HepG2 (cell line): ENCODE measurements around the gene RELB. TPM values are rescaled to one million over a fixed set of nuclear protein-coding genes. Genes with fewer than 3 reads are reported as not detected.

Source experiments
- ARNT2 ChIP-seq: sonication (generic); formaldehyde crosslinking; IDR thresholded peaks from 2 replicates; pipeline ENCODE4 v1.8.0; 2022; ENCODE audit warnings: mild to moderate bottlenecking, low read depth, missing genetic modification reagents, moderate library complexity
- BCL6 ChIP-seq: IDR thresholded peaks from 2 replicates; pipeline ENCODE4 v1.6.1; 2016; ENCODE audit warnings: missing genetic modification reagents, missing compliant biosample characterization
- BRCA1 ChIP-seq: sonication (generic); formaldehyde crosslinking; IDR thresholded peaks from 2 replicates; pipeline ENCODE4 v1.4.0; 2020; ENCODE audit warnings: missing genetic modification reagents
- CENPX ChIP-seq: sonication (generic); formaldehyde crosslinking; IDR thresholded peaks from 2 replicates; pipeline ENCODE4 v1.9.0; 2021; ENCODE audit warnings: mild to moderate bottlenecking, missing genetic modification reagents, moderate library complexity
- EED ChIP-seq: sonication (generic); formaldehyde crosslinking; IDR thresholded peaks from 2 replicates; pipeline ENCODE4 v1.5.0; 2020; ENCODE audit warnings: mild to moderate bottlenecking, missing genetic modification reagents
- MTF2 ChIP-seq: sonication (generic); formaldehyde crosslinking; IDR thresholded peaks from 2 replicates; pipeline ENCODE4 v1.5.0; 2020; ENCODE audit warnings: missing genetic modification reagents, borderline replicate concordance
- ZEB1 ChIP-seq: IDR thresholded peaks from 2 replicates; pipeline ENCODE4 v1.6.1; 2012; ENCODE audit warnings: mild to moderate bottlenecking, low read depth, inconsistent platforms; ENCODE audit not compliant: insufficient replicate concordance
- ZFX ChIP-seq: sonication (generic); formaldehyde crosslinking; IDR thresholded peaks from 2 replicates; pipeline ENCODE4 v1.4.0; 2020; ENCODE audit warnings: mild to moderate bottlenecking, low read depth, missing genetic modification reagents, moderate library complexity
- ZFYVE20 ChIP-seq: sonication (generic); formaldehyde crosslinking; IDR thresholded peaks from 2 replicates; pipeline ENCODE4 v1.8.0; 2023; ENCODE audit warnings: low read depth, mild to moderate bottlenecking, moderate library complexity, missing genetic modification reagents, borderline replicate concordance
- ZNF264 ChIP-seq: sonication (generic); formaldehyde crosslinking; IDR thresholded peaks from 2 replicates; pipeline ENCODE4 v1.4.0; 2020; ENCODE audit warnings: missing genetic modification reagents
- ZNF282 ChIP-seq: fragments of 450-650 bp; IDR thresholded peaks from 2 replicates; pipeline ENCODE4 v1.6.1; 2018; ENCODE audit not compliant: partially characterized antibody
- ZNF317 ChIP-seq: sonication (generic); formaldehyde crosslinking; IDR thresholded peaks from 2 replicates; pipeline ENCODE4 v1.5.0; 2020; ENCODE audit warnings: mild to moderate bottlenecking, missing genetic modification reagents
- ZNF33B ChIP-seq: sonication (generic); formaldehyde crosslinking; IDR thresholded peaks from 2 replicates; pipeline ENCODE4 v1.5.1; 2020; ENCODE audit warnings: mild to moderate bottlenecking, missing genetic modification reagents
- ZNF441 ChIP-seq: sonication (generic); formaldehyde crosslinking; IDR thresholded peaks from 2 replicates; pipeline ENCODE4 v1.7.0; 2021; ENCODE audit warnings: missing genetic modification reagents, borderline replicate concordance
- ZNF652 ChIP-seq: IDR thresholded peaks from 2 replicates; pipeline ENCODE4 v1.6.1; 2016; ENCODE audit warnings: low read depth, borderline replicate concordance
- ZNF703 ChIP-seq: sonication (generic); formaldehyde crosslinking; IDR thresholded peaks from 2 replicates; pipeline ENCODE4 v1.5.1; 2020; ENCODE audit warnings: missing genetic modification reagents, mild to moderate bottlenecking, moderate library complexity, borderline replicate concordance
- ZNF775 ChIP-seq: sonication (generic); formaldehyde crosslinking; IDR thresholded peaks from 2 replicates; pipeline ENCODE4 v1.4.0; 2020; ENCODE audit warnings: missing genetic modification reagents, mild to moderate bottlenecking, moderate library complexity, borderline replicate concordance
- ZSCAN29 ChIP-seq: sonication (generic); formaldehyde crosslinking; conservative IDR thresholded peaks from 2 replicates; pipeline ENCODE4 v1.4.0; 2020; ENCODE audit warnings: mild to moderate bottlenecking, missing genetic modification reagents
- polyA plus RNA-seq, 8 experiments: library from polyadenylated mRNA; depleted of rRNA in 3 of 8; stranded (reverse) in 7 of 8; unstranded in 1 of 8; fragments of >200 nt; fragmentation: Illumina TruSeq in 4 of 8; extraction: Trizol in 4 of 8; gene quantifications; 2 replicates each; pipeline versions ENCODE4 v1.2.1 to v1.2.3, GENCODE V29; 2011 to 2016; ENCODE audit warnings: low read depth in 4 of 8, missing spikeins in 1 of 8, mixed read lengths in 1 of 8; ENCODE audit not compliant: insufficient read depth in 1 of 8
- total RNA-seq, 5 experiments: library from RNA; depleted of rRNA; stranded (reverse); fragments of >200 nt; fragmentation: Illumina TruSeq; extraction: Trizol; gene quantifications; 2 replicates each; pipeline ENCODE4 v1.2.3, GENCODE V29; 2016; ENCODE audit warnings: low read depth in 1 of 5
- TF ChIP-seq, protein P1 (sequence below): IDR thresholded peaks from 2 replicates; pipeline ENCODE4 v1.6.1; 2012; ENCODE audit warnings: low read length, improper control_type of control experiment
- TF ChIP-seq, protein P2 (sequence below): IDR thresholded peaks from 2 replicates; pipeline ENCODE4 v1.6.1; 2016; ENCODE audit warnings: missing compliant biosample characterization, missing genetic modification reagents, borderline replicate concordance
- TF ChIP-seq, protein P3 (sequence below): sonication (generic); IDR thresholded peaks from 2 replicates; pipeline ENCODE4 v1.6.1; 2016; ENCODE audit warnings: low read depth, borderline replicate concordance
- TF ChIP-seq, protein P4 (sequence below): sonication (generic); formaldehyde crosslinking; conservative IDR thresholded peaks from 2 replicates; pipeline ENCODE4 v1.4.0; 2020; ENCODE audit warnings: missing genetic modification reagents

Gene RELB
- total and polyA plus RNA-seq, 2 of the 13 experiments (the other 11 are each of a cell fraction or from before 2014, with no cell fraction given): 1.9 to 3.5 TPM

DNA sequence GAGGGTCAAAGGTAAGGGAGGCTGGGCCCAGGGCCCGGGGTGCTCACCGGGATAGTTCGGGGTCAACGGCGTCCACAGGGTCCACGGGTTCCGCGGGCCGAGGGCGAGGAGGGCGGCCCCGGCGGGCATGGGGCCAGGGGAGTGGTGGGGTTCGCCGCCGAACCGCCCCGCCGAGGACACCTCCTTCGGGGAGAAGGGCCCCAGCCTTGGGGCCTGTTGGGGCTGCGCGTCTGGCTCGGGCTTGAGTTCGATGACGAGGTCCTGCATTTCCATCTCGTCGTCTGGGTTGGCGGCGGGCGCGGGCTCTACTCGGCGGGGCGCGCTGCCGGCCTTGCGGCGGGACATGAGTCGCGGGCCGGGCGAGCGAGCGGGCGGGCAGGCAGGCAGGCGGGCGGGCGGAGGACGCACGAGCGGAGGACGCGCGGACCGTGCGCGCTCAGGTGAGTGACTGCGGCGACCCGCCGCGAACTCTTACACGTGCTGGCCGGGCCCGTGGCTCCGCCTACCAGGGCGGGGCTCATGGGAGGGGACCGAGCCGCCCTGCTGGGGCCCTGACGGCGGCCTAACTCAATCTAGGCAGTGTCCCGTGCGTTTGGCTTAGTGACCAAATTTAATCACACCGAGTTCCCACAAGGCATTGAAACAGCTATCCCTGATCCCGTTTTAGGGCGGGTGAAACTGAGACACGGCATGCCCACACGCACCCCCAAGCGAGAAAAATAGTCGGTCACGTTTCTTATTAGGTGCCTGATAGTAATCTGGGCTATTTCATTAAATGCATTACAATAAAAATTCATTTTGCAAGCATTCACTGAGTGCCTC is 75.0 kb downstream of the RELB start, which contains the start of gene ZNF296 (continued):
- TF ChIP-seq, protein P1, sequence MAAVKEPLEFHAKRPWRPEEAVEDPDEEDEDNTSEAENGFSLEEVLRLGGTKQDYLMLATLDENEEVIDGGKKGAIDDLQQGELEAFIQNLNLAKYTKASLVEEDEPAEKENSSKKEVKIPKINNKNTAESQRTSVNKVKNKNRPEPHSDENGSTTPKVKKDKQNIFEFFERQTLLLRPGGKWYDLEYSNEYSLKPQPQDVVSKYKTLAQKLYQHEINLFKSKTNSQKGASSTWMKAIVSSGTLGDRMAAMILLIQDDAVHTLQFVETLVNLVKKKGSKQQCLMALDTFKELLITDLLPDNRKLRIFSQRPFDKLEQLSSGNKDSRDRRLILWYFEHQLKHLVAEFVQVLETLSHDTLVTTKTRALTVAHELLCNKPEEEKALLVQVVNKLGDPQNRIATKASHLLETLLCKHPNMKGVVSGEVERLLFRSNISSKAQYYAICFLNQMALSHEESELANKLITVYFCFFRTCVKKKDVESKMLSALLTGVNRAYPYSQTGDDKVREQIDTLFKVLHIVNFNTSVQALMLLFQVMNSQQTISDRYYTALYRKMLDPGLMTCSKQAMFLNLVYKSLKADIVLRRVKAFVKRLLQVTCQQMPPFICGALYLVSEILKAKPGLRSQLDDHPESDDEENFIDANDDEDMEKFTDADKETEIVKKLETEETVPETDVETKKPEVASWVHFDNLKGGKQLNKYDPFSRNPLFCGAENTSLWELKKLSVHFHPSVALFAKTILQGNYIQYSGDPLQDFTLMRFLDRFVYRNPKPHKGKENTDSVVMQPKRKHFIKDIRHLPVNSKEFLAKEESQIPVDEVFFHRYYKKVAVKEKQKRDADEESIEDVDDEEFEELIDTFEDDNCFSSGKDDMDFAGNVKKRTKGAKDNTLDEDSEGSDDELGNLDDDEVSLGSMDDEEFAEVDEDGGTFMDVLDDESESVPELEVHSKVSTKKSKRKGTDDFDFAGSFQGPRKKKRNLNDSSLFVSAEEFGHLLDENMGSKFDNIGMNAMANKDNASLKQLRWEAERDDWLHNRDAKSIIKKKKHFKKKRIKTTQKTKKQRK: no peak
- TF ChIP-seq BRCA1 (CRISPR knock-in tag): no peak
- peak; percentile 93 for TF ChIP-seq ARNT2 (CRISPR knock-in tag)
- 0 out of 2 replicates have a peak, but pooled peaks have one; percentile 20 for TF ChIP-seq ZFYVE20 (CRISPR knock-in tag)
- TF ChIP-seq ZNF317 (CRISPR knock-in tag): no peak
- no peak for TF ChIP-seq ZNF282
- TF ChIP-seq ZNF33B (CRISPR knock-in tag): no peak
- TF ChIP-seq, protein P2, sequence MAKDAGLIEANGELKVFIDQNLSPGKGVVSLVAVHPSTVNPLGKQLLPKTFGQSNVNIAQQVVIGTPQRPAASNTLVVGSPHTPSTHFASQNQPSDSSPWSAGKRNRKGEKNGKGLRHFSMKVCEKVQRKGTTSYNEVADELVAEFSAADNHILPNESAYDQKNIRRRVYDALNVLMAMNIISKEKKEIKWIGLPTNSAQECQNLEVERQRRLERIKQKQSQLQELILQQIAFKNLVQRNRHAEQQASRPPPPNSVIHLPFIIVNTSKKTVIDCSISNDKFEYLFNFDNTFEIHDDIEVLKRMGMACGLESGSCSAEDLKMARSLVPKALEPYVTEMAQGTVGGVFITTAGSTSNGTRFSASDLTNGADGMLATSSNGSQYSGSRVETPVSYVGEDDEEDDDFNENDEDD (CRISPR knock-in tag): peak; percentile 84; the same call in 1 of the 2 replicates
- TF ChIP-seq ZNF264: no peak
- TF ChIP-seq ZFX: peak; percentile 81
- no peak for TF ChIP-seq ZSCAN29 (CRISPR knock-in tag)
- TF ChIP-seq MTF2 (CRISPR knock-in tag): peak; percentile 79; the same call in 1 of the 2 replicates
- no peak for TF ChIP-seq CENPX (CRISPR knock-in tag)
- 0 out of 2 replicates have a peak, but pooled peaks have one; percentile 56 for TF ChIP-seq ZNF441
- TF ChIP-seq ZNF652 (CRISPR knock-in tag): no peak
- no peak for TF ChIP-seq ZNF775
- TF ChIP-seq, protein P3, sequence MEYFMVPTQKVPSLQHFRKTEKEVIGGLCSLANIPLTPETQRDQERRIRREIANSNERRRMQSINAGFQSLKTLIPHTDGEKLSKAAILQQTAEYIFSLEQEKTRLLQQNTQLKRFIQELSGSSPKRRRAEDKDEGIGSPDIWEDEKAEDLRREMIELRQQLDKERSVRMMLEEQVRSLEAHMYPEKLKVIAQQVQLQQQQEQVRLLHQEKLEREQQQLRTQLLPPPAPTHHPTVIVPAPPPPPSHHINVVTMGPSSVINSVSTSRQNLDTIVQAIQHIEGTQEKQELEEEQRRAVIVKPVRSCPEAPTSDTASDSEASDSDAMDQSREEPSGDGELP: peak; percentile 48; the same call in 1 of the 2 replicates
- no peak for TF ChIP-seq ZNF703 (CRISPR knock-in tag)
- TF ChIP-seq EED: peak; percentile 32; the same call in 1 of the 2 replicates
- TF ChIP-seq, protein P4, sequence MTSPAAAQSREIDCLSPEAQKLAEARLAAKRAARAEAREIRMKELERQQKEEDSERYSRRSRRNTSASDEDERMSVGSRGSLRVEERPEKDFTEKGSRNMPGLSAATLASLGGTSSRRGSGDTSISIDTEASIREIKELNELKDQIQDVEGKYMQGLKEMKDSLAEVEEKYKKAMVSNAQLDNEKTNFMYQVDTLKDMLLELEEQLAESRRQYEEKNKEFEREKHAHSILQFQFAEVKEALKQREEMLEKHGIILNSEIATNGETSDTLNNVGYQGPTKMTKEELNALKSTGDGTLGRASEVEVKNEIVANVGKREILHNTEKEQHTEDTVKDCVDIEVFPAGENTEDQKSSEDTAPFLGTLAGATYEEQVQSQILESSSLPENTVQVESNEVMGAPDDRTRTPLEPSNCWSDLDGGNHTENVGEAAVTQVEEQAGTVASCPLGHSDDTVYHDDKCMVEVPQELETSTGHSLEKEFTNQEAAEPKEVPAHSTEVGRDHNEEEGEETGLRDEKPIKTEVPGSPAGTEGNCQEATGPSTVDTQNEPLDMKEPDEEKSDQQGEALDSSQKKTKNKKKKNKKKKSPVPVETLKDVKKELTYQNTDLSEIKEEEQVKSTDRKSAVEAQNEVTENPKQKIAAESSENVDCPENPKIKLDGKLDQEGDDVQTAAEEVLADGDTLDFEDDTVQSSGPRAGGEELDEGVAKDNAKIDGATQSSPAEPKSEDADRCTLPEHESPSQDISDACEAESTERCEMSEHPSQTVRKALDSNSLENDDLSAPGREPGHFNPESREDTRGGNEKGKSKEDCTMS (CRISPR knock-in tag): no peak
- no peak for TF ChIP-seq BCL6 (CRISPR knock-in tag)
- peak; percentile 22 for TF ChIP-seq ZEB1
